Kasumi-1 (cell line): ENCODE results near the gene TSHZ3.
A peak's percentile ranks its signal among the peaks of the same experiment; 100 is the strongest.

Experiments
- DNase-seq, 2 experiments: peaks; one replicate each; lab custom pipeline; 2025; lab: John Stamatoyannopoulos, UW

Gene TSHZ3

GRCh38 chr19:31354799-31355664, 5.8 kb upstream of the TSHZ3 start:
- DNase-seq = no peak

- no peak for DNase-seq
Observed at GRCh38 chr19:31354316-31354715, 5.1 kb upstream of the TSHZ3 start.

- DNase-seq = no peak
Observed at GRCh38 chr19:31353833-31354232, 4.6 kb upstream of the TSHZ3 start.

GRCh38 chr19:31352782-31353651, 3.8 kb upstream of the TSHZ3 start:
- DNase-seq = no peak

- DNase-seq = no peak
Observed at GRCh38 chr19:31352296-31352781, 3.1 kb upstream of the TSHZ3 start.

GRCh38 chr19:31351855-31352195, 2.6 kb upstream of the TSHZ3 start:
- DNase-seq = no peak

GRCh38 chr19:31351056-31351854, 2.0 kb upstream of the TSHZ3 start:
- DNase-seq = peak in 1 of 2 experiments; percentile 15

GRCh38 chr19:31350693-31351055, 1.4 kb upstream of the TSHZ3 start:
- peak in 1 of 2 experiments; percentile 41 for DNase-seq

- DNase-seq = no peak
Observed at GRCh38 chr19:31350033-31350692, 927 bp upstream of the TSHZ3 start.

GRCh38 chr19:31348481-31349159, 616 bp downstream of the TSHZ3 start:
- DNase-seq = no peak

- no peak for DNase-seq
Observed at GRCh38 chr19:31347828-31348392, 1.3 kb downstream of the TSHZ3 start.

- DNase-seq = no peak
Observed at GRCh38 chr19:31347354-31347753, 1.9 kb downstream of the TSHZ3 start.

GRCh38 chr19:31346184-31347059, 2.8 kb downstream of the TSHZ3 start:
- no peak for DNase-seq

- no peak for DNase-seq
Observed at GRCh38 chr19:31344403-31344802, 4.8 kb downstream of the TSHZ3 start.

GRCh38 chr19:31342926-31343325, 6.3 kb downstream of the TSHZ3 start:
- no peak for DNase-seq

GRCh38 chr19:31340042-31341025, 8.9 kb downstream of the TSHZ3 start:
- peak; percentile 23 to 52 for DNase-seq

- no peak for DNase-seq
Observed at GRCh38 chr19:31339411-31339810, 9.8 kb downstream of the TSHZ3 start.

GRCh38 chr19:31338069-31338776, 11.0 kb downstream of the TSHZ3 start:
- peak; percentile 58 to 74 for DNase-seq
